ENCODE results near the gene OSBPL9. TPM values are rescaled to one million over a fixed set of nuclear protein-coding genes. Genes with fewer than 3 reads are reported as not detected.

OSBPL9 gene
- total RNA-seq, 1 experiment from 2014 or later: 52.6 TPM

GRCh38 chr1:51568231-51568935 is 48.5 kb upstream of the OSBPL9 start:
- ChIA-PET RAD21 (ENCODE audit: low non-redundant PET in 1 of 2, low total read pairs in 2 of 2, uncharacterized antibody in 2 of 2, unreplicated experiment in 2 of 2) (no interaction called here), CTCF (interaction anchor here (1.2 kb wide), 1 partner anchor 33 kb away, joined by 3 read pairs; no protein-coding TSS in a partner anchor), POLR2A (no interaction called here)
- Histone ChIP-seq H2AFZ (ENCODE audit: low read depth, low read length, poor library complexity, severe bottlenecking) (no peak overlapping the region), H3K4me1 (ENCODE audit: control insufficient read depth in 1 of 2, insufficient read depth in 2 of 2, low read length in 2 of 2) (peaks cover 38 to 50% of the 10 kb centered on the region in 2 experiments), H3K4me3 (replicated peaks in 1 of 2; ENCODE audit: low read depth in 1 of 2, low read length in 2 of 2) (0 out of 4 replicates have a peak overlapping the region, but pooled peaks of 1 of the 2 experiments have one; percentile 14), H3K79me2 (ENCODE audit: insufficient read depth, low read length) (no peaks in the 10 kb centered on the region), H3K9ac (ENCODE audit: low read length) (no peak overlapping the region), H3K9me2 (ENCODE audit: insufficient read depth) (no peaks in the 10 kb centered on the region), H3K36me3 (ENCODE audit: control insufficient read depth in 1 of 2, insufficient read depth in 2 of 2, low read length in 2 of 2) (no peaks in the 10 kb centered on the region), H4K20me1 (ENCODE audit: insufficient read depth) (no peaks in the 10 kb centered on the region), H3K4me2 (ENCODE audit: low read length) (peak overlapping the region; percentile 64), H3K9me3 (ENCODE audit: control insufficient read depth in 1 of 2, insufficient read depth in 1 of 2, low read depth in 1 of 2, low read length in 2 of 2) (no peaks in the 10 kb centered on the region), H3K27ac (ENCODE audit: low read depth, low read length) (peak overlapping the region; percentile 90), H3K27me3 (ENCODE audit: insufficient read depth, low read length) (no peaks in the 10 kb centered on the region)
- TF ChIP-seq ZBTB33 (IDR thresholded peaks at IDR 0.05; ENCODE audit: extremely low read depth, insufficient replicate concordance, low read length): no peak
- intact Hi-C loops (cut with micrococcal nuclease): loop anchor here (2.0 to 5.0 kb wide), 2 partner anchors 48 to 199 kb away; partner anchors contain the start of gene OSBPL9
- DNase-seq (ENCODE audit: low read depth, low spot score) (no peak), ATAC-seq (no peak)
- no TSS peak for BruUV-seq (replicated peaks)

- DNase-seq (ENCODE audit: low read depth, low spot score): peak; percentile 82
- Histone ChIP-seq H3K27me3 (ENCODE audit: insufficient read depth, low read length) (no peaks in the 10 kb centered on the region), H2AFZ (ENCODE audit: low read depth, low read length, poor library complexity, severe bottlenecking) (peak overlapping the region; percentile 94), H3K4me3 (replicated peaks in 1 of 2; ENCODE audit: low read depth in 1 of 2, low read length in 2 of 2) (peak overlapping the region in 1 of 2 experiments; percentile 14; a peak in 2 of 4 replicates), H3K4me2 (ENCODE audit: low read length) (peak overlapping the region; percentile 64), H3K4me1 (ENCODE audit: control insufficient read depth in 1 of 2, insufficient read depth in 2 of 2, low read length in 2 of 2) (peaks cover 38 to 45% of the 10 kb centered on the region in 2 experiments), H3K9ac (ENCODE audit: low read length) (peak overlapping the region; percentile 23), H3K36me3 (ENCODE audit: control insufficient read depth in 1 of 2, insufficient read depth in 2 of 2, low read length in 2 of 2) (no peaks in the 10 kb centered on the region), H3K9me3 (ENCODE audit: control insufficient read depth in 1 of 2, insufficient read depth in 1 of 2, low read depth in 1 of 2, low read length in 2 of 2) (no peaks in the 10 kb centered on the region), H3K79me2 (ENCODE audit: insufficient read depth, low read length) (no peaks in the 10 kb centered on the region), H4K20me1 (ENCODE audit: insufficient read depth) (no peaks in the 10 kb centered on the region), H3K27ac (ENCODE audit: low read depth, low read length) (peak overlapping the region; percentile 90), H3K9me2 (ENCODE audit: insufficient read depth) (no peaks in the 10 kb centered on the region)
- no TSS peak for BruUV-seq (replicated peaks)
- intact Hi-C loops (cut with micrococcal nuclease): loop anchor here (2.0 to 5.0 kb wide), 2 partner anchors 47 to 198 kb away; partner anchors contain the start of gene OSBPL9
- ChIA-PET POLR2A (interaction anchor here (1.1 kb wide), 1 partner anchor 53 kb away, joined by 3 read pairs; no protein-coding TSS in a partner anchor), CTCF (interaction anchor here (1.0 to 1.2 kb wide), 3 partner anchors 11 to 200 kb away, joined by 3 read pairs; no protein-coding TSS in a partner anchor), RAD21 (ENCODE audit: low non-redundant PET in 1 of 2, low total read pairs in 2 of 2, uncharacterized antibody in 2 of 2, unreplicated experiment in 2 of 2) (interaction anchor here (0.8 to 1.0 kb wide), 2 partner anchors 34 to 122 kb away, joined by 3 read pairs; no protein-coding TSS in a partner anchor)
- ATAC-seq: peak; percentile 84
- TF ChIP-seq EZH2phosphoT487 (IDR thresholded peaks at IDR 0.05; ENCODE audit: borderline replicate concordance) (no peak), CEBPB (IDR thresholded peaks at IDR 0.05; ENCODE audit: low read depth) (peak; percentile 33), YY1 (IDR thresholded peaks at IDR 0.05; ENCODE audit: extremely low read depth, insufficient replicate concordance, low read depth, low read length) (no peak), CBX3 (IDR thresholded peaks at IDR 0.05; ENCODE audit: low read depth) (peak; percentile 88), REST (IDR thresholded peaks at IDR 0.05; ENCODE audit: low read depth) (no peak), MAX (IDR thresholded peaks at IDR 0.05) (peak; percentile 78), ELF1 (IDR thresholded peaks at IDR 0.05; ENCODE audit: borderline replicate concordance, low read depth) (no peak)
Measured at GRCh38 chr1:51569284-51570062, 47.4 kb upstream of the OSBPL9 start.
